GM18867 (cell line): ENCODE data around the gene MS4A6E.
"Not testable (repeated sequence)": the region's sequence is repeated elsewhere in the genome, so short reads cannot be mapped to it uniquely, and the experiment has no call there.

Experiments used
- ATAC-seq: cut with Tn5 transposase; IDR thresholded peaks from one replicate; pipeline ENCODE4 v1.9.1; 2021; ENCODE audit warnings: mild to moderate bottlenecking, moderate library complexity; ENCODE audit not compliant: unreplicated experiment

The MS4A6E gene

DNA sequence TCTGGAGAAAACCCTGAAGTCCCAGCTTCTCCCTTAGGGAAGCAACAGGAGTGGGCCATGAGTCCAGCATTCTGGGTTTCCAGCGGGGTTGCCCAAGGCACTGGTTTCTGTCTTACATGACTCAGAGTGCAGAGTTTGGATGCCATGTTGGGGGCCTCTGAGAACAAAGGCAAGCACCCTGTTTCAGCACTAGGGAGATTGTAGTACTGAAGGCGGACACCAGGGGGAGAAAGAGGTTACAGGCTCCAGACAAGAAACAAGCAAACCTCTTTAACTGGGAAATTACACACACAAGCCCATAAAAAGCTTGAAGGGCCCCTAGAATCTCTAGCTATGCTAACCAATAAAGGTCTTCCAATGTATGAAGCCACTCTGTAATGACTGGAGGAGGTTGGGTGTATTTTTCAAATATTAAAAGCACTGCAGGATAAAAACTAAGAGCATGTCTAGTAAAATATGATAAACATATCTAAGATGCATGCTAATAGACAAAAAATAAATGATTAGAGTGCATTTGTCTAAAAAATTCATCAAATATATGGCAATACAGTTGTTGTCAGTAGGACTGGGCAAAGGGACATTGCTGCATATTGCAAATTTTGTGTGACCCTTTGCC lies 7.1 kb downstream of the MS4A6E start:
- ATAC-seq = peak; percentile 72

- ATAC-seq = peak; percentile 37
Measured at GRCh38 chr11:60336767-60337391, 9.8 kb downstream of the MS4A6E start.

DNA sequence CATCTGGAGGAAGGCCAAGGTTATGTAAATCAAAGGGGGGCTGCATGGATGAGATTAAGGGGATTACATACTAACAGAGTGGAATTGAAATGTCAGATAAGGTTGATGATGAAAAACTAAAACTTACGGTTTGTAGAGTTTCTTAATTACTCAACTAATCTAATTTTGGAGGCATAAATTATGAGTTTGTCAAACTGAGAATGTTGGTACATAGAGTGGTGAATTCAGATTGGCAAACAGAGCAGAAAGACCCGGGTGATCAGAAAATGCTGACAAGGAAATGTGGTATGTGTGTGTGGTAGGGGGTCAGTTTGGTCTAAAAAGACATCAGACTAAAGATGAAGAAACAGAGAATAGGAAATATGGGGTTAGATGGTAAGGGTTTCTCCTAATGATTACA lies 11.0 kb downstream of the MS4A6E start:
- no peak for ATAC-seq

- no peak for ATAC-seq
Measured at GRCh38 chr11:60339356-60339755, 12.3 kb downstream of the MS4A6E start.

GRCh38 chr11:60343094-60343704 lies 16.1 kb downstream of the MS4A6E start:
- ATAC-seq = no peak

DNA sequence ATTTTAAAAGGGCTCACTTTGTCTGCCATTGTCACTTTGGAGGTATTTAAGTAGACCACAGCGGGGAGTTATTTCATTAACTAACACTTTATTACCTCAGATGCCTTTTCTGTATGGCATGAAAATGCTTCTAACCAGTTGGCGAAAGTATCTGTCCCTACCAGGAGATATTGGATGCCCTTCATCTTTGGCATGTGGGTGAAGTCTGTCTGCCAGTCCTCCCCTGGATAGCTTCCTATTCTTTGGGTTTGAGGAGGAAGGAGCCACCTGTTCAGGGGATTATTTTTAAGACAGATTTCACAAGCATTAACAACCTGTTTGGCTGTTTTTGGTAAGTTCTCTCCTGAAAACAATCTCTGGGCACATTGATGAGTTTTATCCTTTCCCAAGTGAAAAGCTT lies 17.1 kb downstream of the MS4A6E start:
- ATAC-seq = no peak

DNA sequence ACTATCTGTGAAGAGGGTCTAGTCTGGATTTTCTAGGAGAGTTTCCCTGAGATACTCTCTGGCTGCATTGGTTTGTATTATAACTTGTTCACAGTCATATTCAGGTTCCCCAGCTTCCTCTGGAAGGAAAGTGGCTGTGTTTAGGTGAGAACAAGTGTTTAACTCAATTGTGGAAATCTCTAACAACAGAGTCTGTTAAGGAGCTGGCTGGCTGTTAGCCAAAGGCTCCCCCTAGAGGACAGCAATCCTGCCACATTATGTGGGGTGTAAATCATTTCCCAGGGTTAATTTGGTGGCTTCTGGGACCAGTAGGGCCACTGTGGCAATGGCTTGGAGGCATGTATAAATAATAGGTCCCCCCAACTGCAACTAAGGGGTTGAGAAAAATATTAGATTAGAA lies 18.4 kb downstream of the MS4A6E start:
- ATAC-seq = peak; percentile 65

DNA sequence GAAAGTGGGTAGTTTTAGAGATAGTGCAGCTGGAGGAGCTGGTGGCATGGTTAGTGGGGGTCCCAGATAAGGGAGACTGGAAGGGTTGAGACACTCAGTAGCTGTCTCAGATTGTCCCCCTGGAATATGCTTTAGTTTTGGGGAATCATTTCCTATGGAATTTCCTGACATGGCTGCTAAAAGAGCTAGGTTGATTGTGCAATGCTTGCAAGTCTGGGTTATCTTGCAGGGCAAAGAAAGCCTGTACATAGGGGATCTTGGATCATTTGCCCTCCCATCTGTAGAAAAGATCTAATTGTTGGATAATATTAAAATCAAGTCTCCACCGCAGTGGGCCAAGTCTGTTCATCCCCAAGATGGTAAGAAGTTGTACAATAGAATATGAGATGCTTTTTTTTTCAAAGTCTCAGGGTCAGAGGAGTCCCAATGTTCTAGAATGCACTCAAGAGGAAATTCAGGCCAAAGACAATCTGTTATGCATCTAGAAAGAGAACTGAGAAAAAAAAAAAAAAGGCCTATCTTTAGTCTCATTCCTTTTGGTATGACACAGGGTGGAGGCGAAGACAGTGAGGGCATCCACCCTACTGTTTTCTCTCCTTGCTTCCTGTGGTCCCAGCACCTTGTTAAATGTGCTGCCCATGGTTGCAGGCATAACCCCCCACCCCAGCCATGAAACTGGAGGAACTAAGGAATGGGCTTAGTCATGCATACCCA lies 20.2 kb downstream of the MS4A6E start:
- peak; percentile 50 for ATAC-seq

DNA sequence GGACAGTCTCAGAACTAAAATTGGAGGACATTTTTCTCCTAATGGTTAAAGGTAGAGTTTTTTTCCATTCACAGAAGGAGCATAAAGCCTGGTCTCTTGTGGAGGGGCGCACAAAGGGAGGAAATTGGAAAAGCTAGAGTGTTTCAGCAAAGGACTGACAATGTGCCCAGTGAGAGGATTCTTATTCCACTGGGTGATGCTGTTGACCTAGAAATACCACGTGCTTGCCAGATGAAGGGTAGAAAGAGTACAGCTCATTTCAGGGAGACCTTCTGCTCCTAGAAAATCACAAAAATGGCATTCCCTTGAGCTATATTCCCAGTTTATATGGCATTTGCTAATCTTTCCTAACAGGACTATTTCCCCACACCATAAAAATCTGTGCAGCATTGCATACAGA lies 21.1 kb downstream of the MS4A6E start:
- no peak for ATAC-seq

DNA sequence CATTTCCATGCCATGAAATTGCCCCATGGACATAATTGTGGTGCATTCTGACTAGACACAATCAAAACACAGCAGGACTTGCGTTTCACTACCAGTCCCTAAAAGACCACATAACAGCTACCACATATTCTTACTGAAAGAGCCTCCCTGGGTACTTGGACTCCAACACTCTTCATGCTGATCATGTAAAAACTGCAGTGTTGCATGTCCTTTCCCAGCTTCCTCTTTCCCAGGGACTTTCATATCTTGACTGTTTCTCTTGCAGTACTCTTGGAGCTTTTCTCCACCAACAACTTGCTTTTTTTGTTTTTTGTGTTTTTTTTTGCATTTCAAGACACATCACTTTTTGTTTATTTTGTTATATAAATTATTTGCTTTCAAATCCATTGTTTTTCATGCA lies 22.9 kb downstream of the MS4A6E start:
- ATAC-seq = no peak

DNA sequence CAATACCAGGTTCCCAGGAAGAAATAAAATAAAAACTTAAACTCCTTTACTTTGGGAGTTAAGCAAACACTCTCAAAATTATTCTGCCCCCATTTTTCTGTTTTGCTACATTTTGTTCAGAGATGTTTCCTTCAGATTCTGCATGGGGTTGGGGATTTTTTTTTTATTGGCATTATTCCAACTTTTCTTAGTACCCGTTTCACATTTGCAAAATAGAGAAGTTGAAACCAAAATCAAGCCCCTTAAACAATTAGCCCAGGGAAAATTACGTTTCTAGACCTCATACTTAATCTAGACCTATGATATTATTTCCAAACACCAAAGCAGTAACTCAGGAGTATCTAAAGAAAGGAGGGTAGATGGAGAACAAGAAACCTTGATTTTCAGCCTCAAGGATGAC lies 30.7 kb downstream of the MS4A6E start:
- ATAC-seq = no peak

DNA sequence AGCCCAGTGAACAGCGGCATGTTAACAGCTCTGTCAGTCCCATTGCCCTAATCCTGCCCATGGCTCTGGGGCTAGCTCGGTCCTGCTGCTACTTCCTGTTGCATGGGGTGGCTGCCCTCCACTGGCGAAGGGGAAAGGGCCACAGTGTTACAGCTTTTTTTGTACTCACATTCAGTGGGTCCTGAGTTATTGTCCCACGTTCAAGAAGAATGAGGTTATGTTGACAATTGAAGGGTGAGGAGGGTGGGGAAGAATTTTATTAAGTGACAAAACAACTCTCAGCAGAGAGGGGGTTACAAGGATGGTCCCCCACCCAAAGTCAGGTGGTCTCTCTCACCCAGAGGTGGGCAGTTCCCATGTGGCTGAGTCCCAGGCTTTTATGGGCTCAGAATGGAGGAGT lies 33.6 kb downstream of the MS4A6E start:
- no peak for ATAC-seq

- ATAC-seq = no peak
Measured at GRCh38 chr11:60362241-60362640, 35.2 kb downstream of the MS4A6E start.

- peak; percentile 63 for ATAC-seq
Measured at GRCh38 chr11:60363542-60364470, 36.8 kb downstream of the MS4A6E start.

- not testable (repeated sequence) for ATAC-seq
Measured at GRCh38 chr11:60366262-60366904, 39.3 kb downstream of the MS4A6E start.

DNA sequence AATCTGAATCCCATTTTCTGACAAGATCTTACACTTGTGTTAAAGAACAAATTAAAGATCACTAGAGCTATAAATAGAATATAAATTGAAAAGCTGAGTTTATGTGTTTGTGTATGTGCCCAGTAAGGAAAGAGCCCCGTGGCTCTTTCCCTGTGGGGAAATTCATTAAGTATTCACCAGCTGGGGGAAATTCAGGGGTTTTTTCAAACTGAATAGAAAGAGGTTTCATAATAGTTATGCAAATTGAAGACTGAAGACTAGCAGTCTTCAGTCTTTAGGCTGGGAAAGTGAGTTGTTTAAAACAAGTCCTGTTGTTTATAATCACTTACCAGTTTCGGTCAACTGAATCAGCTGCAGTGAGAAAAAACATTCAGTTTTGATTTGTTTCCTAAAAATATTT lies 40.0 kb downstream of the MS4A6E start:
- ATAC-seq = peak; percentile 88

DNA sequence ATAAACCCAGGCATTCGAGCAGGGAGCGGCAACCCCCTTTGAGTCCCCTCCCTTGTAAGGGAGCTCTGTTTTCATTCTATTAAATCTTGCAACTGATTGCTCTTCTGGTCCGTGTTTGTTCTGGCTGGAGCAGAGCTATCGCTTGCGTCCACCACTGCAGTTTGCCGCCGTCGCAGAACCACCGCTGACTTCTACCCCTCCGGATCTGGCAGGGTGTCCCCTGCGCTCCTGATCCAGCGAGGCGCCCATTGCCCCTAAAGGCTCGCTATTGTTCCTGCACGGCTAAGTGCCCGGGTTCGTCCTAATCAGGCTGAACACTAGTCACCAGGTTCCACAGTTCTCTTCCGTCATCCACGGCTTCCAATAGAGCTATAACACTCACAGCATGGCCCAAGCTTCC lies 40.8 kb downstream of the MS4A6E start:
- no peak for ATAC-seq

- no peak for ATAC-seq
Measured at GRCh38 chr11:60370252-60370810, 43.3 kb downstream of the MS4A6E start.

- no peak for ATAC-seq
Measured at GRCh38 chr11:60370811-60371298, 43.8 kb downstream of the MS4A6E start.

GRCh38 chr11:60371386-60371785 lies 44.3 kb downstream of the MS4A6E start:
- ATAC-seq = no peak
